Measurements from ENCODE around the gene ASIC5.

GRCh38 chr4:155855897-155856296, 10.2 kb downstream of the ASIC5 start:
- no peak for TF ChIP-seq EZH2phosphoT487 (conservative IDR thresholded peaks at IDR 0.05; ENCODE audit: low read length)
- no peak for TF ChIP-seq CTCF (IDR thresholded peaks at IDR 0.05; ENCODE audit: insufficient read depth, low read length, poor library complexity, severe bottlenecking)

Data from SU-DHL-6 (cell line).